Measurements from ENCODE around the gene GNPDA1.

Gene GNPDA1

GRCh38 chr5:141965071-141965470 is 47.8 kb downstream of the GNPDA1 start:
- no peaks in the 10 kb centered on the region for H3K9me3 Mint-ChIP-seq
- intact Hi-C loops (cut with micrococcal nuclease) = no loop called here
- H3K27ac Mint-ChIP-seq = no peak overlapping the region
- H3K4me1 Mint-ChIP-seq (ENCODE audit: low read depth) = peaks cover 28% of the 10 kb centered on the region
- H3K4me3 Mint-ChIP-seq = no peak overlapping the region
- H3K27me3 Mint-ChIP-seq = no peaks in the 10 kb centered on the region
- peaks cover 11% of the 10 kb centered on the region for H3K36me3 Mint-ChIP-seq (ENCODE audit: low read depth)

GRCh38 chr5:141963701-141964100 is 49.1 kb downstream of the GNPDA1 start:
- Mint-ChIP-seq H3K4me1 (ENCODE audit: low read depth) (peaks cover 34% of the 10 kb centered on the region), H3K9me3 (no peaks in the 10 kb centered on the region), H3K27me3 (no peaks in the 10 kb centered on the region), H3K36me3 (ENCODE audit: low read depth) (peaks cover under 1% of the 10 kb centered on the region), H3K27ac (no peak overlapping the region), H3K4me3 (no peak overlapping the region)
- intact Hi-C loops (cut with micrococcal nuclease) = no loop called here

- Mint-ChIP-seq H3K4me3 (no peak overlapping the region), H3K27me3 (peaks cover 4% of the 10 kb centered on the region), H3K36me3 (ENCODE audit: low read depth) (no peaks in the 10 kb centered on the region), H3K27ac (no peak overlapping the region), H3K4me1 (ENCODE audit: low read depth) (peaks cover 41% of the 10 kb centered on the region), H3K9me3 (no peaks in the 10 kb centered on the region)
- intact Hi-C loops (cut with micrococcal nuclease) = loop anchor here (2.0 kb wide), 2 partner anchors 83 to 269 kb away; partner anchors contain the start of gene PCDH1
Measured at GRCh38 chr5:141961466-141961865, 51.4 kb downstream of the GNPDA1 start.

- H3K27me3 Mint-ChIP-seq = peaks cover 6% of the 10 kb centered on the region
- intact Hi-C loops (cut with micrococcal nuclease) = loop anchor here (2.0 kb wide), 2 partner anchors 82 to 268 kb away; partner anchors contain the start of gene PCDH1
- H3K9me3 Mint-ChIP-seq = no peaks in the 10 kb centered on the region
- H3K4me1 Mint-ChIP-seq (ENCODE audit: low read depth) = peaks cover 41% of the 10 kb centered on the region
- no peak overlapping the region for H3K27ac Mint-ChIP-seq
- H3K4me3 Mint-ChIP-seq = no peak overlapping the region
- no peaks in the 10 kb centered on the region for H3K36me3 Mint-ChIP-seq (ENCODE audit: low read depth)
Measured at GRCh38 chr5:141960449-141961323, 52.1 kb downstream of the GNPDA1 start.

GRCh38 chr5:141960018-141960417 is 52.8 kb downstream of the GNPDA1 start:
- intact Hi-C loops (cut with micrococcal nuclease) = loop anchor here (2.0 kb wide), 2 partner anchors 81 to 267 kb away; partner anchors contain the start of gene PCDH1
- H3K36me3 Mint-ChIP-seq (ENCODE audit: low read depth) = no peaks in the 10 kb centered on the region
- H3K4me1 Mint-ChIP-seq (ENCODE audit: low read depth) = peaks cover 46% of the 10 kb centered on the region
- H3K27ac Mint-ChIP-seq = peak overlapping the region; percentile 5
- no peaks in the 10 kb centered on the region for H3K9me3 Mint-ChIP-seq
- H3K4me3 Mint-ChIP-seq = no peak overlapping the region
- H3K27me3 Mint-ChIP-seq = peaks cover 6% of the 10 kb centered on the region

GRCh38 chr5:141958546-141959172 is 54.2 kb downstream of the GNPDA1 start:
- H3K4me1 Mint-ChIP-seq (ENCODE audit: low read depth) = peaks cover 60% of the 10 kb centered on the region
- intact Hi-C loops (cut with micrococcal nuclease) = no loop called here
- H3K9me3 Mint-ChIP-seq = no peaks in the 10 kb centered on the region
- H3K27ac Mint-ChIP-seq = peak overlapping the region; percentile 5
- peaks cover 6% of the 10 kb centered on the region for H3K27me3 Mint-ChIP-seq
- H3K36me3 Mint-ChIP-seq (ENCODE audit: low read depth) = no peaks in the 10 kb centered on the region
- no peak overlapping the region for H3K4me3 Mint-ChIP-seq

- H3K27me3 Mint-ChIP-seq = peaks cover 6% of the 10 kb centered on the region
- intact Hi-C loops (cut with micrococcal nuclease) = no loop called here
Measured at GRCh38 chr5:141958113-141958512, 54.7 kb downstream of the GNPDA1 start, which contains the start of gene PCDH12. Gene PCDH12 (minus strand): TSS chr5:141958202. CDS start chr5:141957851, 351 bp downstream.

GRCh38 chr5:141957367-141957996 is 55.3 kb downstream of the GNPDA1 start:
- peaks cover 71% of the 10 kb centered on the region for H3K4me1 Mint-ChIP-seq (ENCODE audit: low read depth)
- no peaks in the 10 kb centered on the region for H3K9me3 Mint-ChIP-seq
- peaks cover 6% of the 10 kb centered on the region for H3K27me3 Mint-ChIP-seq
- H3K4me3 Mint-ChIP-seq = peak overlapping the region; percentile 34
- peak overlapping the region; percentile 51 for H3K27ac Mint-ChIP-seq
- intact Hi-C loops (cut with micrococcal nuclease) = no loop called here
- no peaks in the 10 kb centered on the region for H3K36me3 Mint-ChIP-seq (ENCODE audit: low read depth)

More at GRCh38 chr5:141958113-141958512, 54.7 kb downstream of the GNPDA1 start, which contains the start of gene PCDH12:
- Mint-ChIP-seq H3K36me3 (ENCODE audit: low read depth) (no peaks in the 10 kb centered on the region), H3K4me3 (peak within 1 kb of the TSS; percentile 34), H3K4me1 (ENCODE audit: low read depth) (peaks cover 65% of the 10 kb centered on the region), H3K9me3 (no peaks in the 10 kb centered on the region), H3K27ac (peak within 1 kb of the TSS; percentile 51)

GRCh38 chr5:141954194-141954593 is 58.6 kb downstream of the GNPDA1 start:
- Mint-ChIP-seq H3K27me3 (peaks cover 12% of the 10 kb centered on the region), H3K4me3 (no peak overlapping the region)

GRCh38 chr5:141952020-141952419 is 60.8 kb downstream of the GNPDA1 start:
- Mint-ChIP-seq H3K27ac (peak overlapping the region; percentile 54), H3K4me1 (ENCODE audit: low read depth) (peaks cover 65% of the 10 kb centered on the region)

More at GRCh38 chr5:141954194-141954593, 58.6 kb downstream of the GNPDA1 start:
- Mint-ChIP-seq H3K27ac (peak overlapping the region; percentile 66), H3K36me3 (ENCODE audit: low read depth) (no peaks in the 10 kb centered on the region), H3K4me1 (ENCODE audit: low read depth) (peaks cover 75% of the 10 kb centered on the region), H3K9me3 (no peaks in the 10 kb centered on the region)
- intact Hi-C loops (cut with micrococcal nuclease) = no loop called here

GRCh38 chr5:141951332-141951781 is 61.5 kb downstream of the GNPDA1 start:
- H3K27ac Mint-ChIP-seq = peak overlapping the region; percentile 54
- no peak overlapping the region for H3K4me3 Mint-ChIP-seq
- peaks cover 8% of the 10 kb centered on the region for H3K27me3 Mint-ChIP-seq

More at GRCh38 chr5:141952020-141952419, 60.8 kb downstream of the GNPDA1 start:
- Mint-ChIP-seq H3K9me3 (no peaks in the 10 kb centered on the region), H3K4me3 (no peak overlapping the region), H3K27me3 (peaks cover 8% of the 10 kb centered on the region), H3K36me3 (ENCODE audit: low read depth) (no peaks in the 10 kb centered on the region)
- intact Hi-C loops (cut with micrococcal nuclease) = no loop called here

More at GRCh38 chr5:141951332-141951781, 61.5 kb downstream of the GNPDA1 start:
- Mint-ChIP-seq H3K4me1 (ENCODE audit: low read depth) (peaks cover 69% of the 10 kb centered on the region), H3K36me3 (ENCODE audit: low read depth) (no peaks in the 10 kb centered on the region), H3K9me3 (no peaks in the 10 kb centered on the region)
- intact Hi-C loops (cut with micrococcal nuclease) = no loop called here

Data from dendritic cell treated with granulocyte-macrophage colony-stimulating factor and Interleukin-4, amounts not matched to agents 40 ng/mL and 50 ng/mL, for 4 days (primary cell).